Fibroblast of lung (primary cell): ENCODE results near the gene KDM1A.

Experiments
- EZH2 ChIP-seq: IDR thresholded peaks from 2 replicates; pipeline ENCODE4 v1.5.1; 2012; ENCODE audit warnings: low read length, control low read depth, mild to moderate bottlenecking; ENCODE audit errors: missing control alignments
- TF ChIP-seq, protein P1 (sequence below), 2 donors: IDR thresholded peaks in 1 of 2; conservative IDR thresholded peaks in 1 of 2; 1 replicate in 1 of 2; 2 replicates in 1 of 2; pipeline ENCODE4 v1.5.1; 2011 to 2012; ENCODE audit warnings: low read length in 2 of 2, control low read depth in 1 of 2, inconsistent platforms in 1 of 2, low read depth in 1 of 2, mild to moderate bottlenecking in 1 of 2

DNA sequence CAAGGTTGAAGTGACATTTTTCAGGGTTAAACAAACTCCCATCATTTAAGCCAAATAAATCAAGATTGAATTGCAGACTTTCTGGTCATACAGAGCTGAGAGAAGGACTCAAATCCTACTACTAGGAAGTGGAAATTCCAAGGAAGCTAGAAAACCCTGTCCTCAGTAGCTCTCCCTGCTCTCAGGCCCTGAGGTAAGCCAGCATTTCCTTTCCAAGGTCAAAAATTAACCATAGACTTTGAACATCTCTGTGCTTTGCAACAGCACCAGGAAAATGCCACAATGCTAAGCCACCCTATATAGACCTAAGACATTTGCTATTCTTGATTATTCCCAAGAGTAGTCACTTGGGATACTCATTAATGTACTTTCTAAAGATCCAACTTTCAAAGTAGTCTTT is 104.3 kb downstream of the KDM1A start:
- TF ChIP-seq, protein P1, sequence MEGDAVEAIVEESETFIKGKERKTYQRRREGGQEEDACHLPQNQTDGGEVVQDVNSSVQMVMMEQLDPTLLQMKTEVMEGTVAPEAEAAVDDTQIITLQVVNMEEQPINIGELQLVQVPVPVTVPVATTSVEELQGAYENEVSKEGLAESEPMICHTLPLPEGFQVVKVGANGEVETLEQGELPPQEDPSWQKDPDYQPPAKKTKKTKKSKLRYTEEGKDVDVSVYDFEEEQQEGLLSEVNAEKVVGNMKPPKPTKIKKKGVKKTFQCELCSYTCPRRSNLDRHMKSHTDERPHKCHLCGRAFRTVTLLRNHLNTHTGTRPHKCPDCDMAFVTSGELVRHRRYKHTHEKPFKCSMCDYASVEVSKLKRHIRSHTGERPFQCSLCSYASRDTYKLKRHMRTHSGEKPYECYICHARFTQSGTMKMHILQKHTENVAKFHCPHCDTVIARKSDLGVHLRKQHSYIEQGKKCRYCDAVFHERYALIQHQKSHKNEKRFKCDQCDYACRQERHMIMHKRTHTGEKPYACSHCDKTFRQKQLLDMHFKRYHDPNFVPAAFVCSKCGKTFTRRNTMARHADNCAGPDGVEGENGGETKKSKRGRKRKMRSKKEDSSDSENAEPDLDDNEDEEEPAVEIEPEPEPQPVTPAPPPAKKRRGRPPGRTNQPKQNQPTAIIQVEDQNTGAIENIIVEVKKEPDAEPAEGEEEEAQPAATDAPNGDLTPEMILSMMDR (conservative IDR thresholded peaks at IDR 0.05 in 1 of 2, IDR thresholded peaks at IDR 0.05 in 1 of 2; ENCODE audit: low read depth in 1 of 2, low read length in 2 of 2): no peak
- no peak for TF ChIP-seq EZH2
